PC-9 (cell line): Measurements from ENCODE around the gene PPP1R11. TPM values are rescaled to one million over a fixed set of nuclear protein-coding genes. Genes with fewer than 3 reads are reported as not detected.

Experiments
- BruUV-seq: library from RNA; stranded (reverse); fragments of 400-500 nt; replicated peaks from 2 replicates; lab custom pipeline; 2021; lab: Mats Ljungman, UMichigan
- CTCF ChIA-PET: fragments of 300-600 bp; sonication (Branson Sonifier 250); formaldehyde crosslinking; loops from one replicate; lab custom pipeline; 2022; ENCODE audit warnings: antibody characterized with exemption; lab: Charles Lee
- POLR2A ChIA-PET: fragments of 300-600 bp; sonication (Branson Sonifier 250); formaldehyde crosslinking; loops from one replicate; lab custom pipeline; 2022; ENCODE audit warnings: antibody characterized with exemption; ENCODE audit not compliant: unreplicated experiment; lab: Charles Lee
- DNase-seq, 2 experiments: peaks; one replicate each; pipeline versions ENCODE4 v3.0.0 to v3.0.0-alpha.2; 2015 to 2022; ENCODE audit warnings: mixed read lengths in 1 of 2
- H2AFZ ChIP-seq: fragments of 200-600 bp; sonication (generic); 2 replicates; pipeline ENCODE4 v1.8.1; 2017; ENCODE audit warnings: antibody characterized with exemption
- H3F3A ChIP-seq: fragments of 200-600 bp; sonication (generic); 2 replicates; pipeline ENCODE4 v1.8.1; 2017; ENCODE audit warnings: antibody characterized with exemption, mild to moderate bottlenecking, low read depth; ENCODE audit not compliant: insufficient read depth
- H3K27ac ChIP-seq: fragments of 200-600 bp; sonication (generic); 2 replicates; pipeline ENCODE4 v1.6.1; 2016; ENCODE audit warnings: mixed run types
- H3K27me3 ChIP-seq: fragments of 200-600 bp; sonication (generic); 2 replicates; pipeline ENCODE4 v1.6.1; 2016; ENCODE audit warnings: low read depth, mixed run types; ENCODE audit not compliant: insufficient read depth
- H3K36me3 ChIP-seq: fragments of 200-600 bp; sonication (generic); 2 replicates; pipeline ENCODE4 v1.6.1; 2016; ENCODE audit warnings: low read depth, mixed run types
- H3K4me1 ChIP-seq: fragments of 200-600 bp; sonication (generic); replicated peaks from 2 replicates; pipeline ENCODE4 v1.6.1; 2016; ENCODE audit warnings: mixed run types; ENCODE audit not compliant: insufficient read depth
- H3K4me2 ChIP-seq: fragments of 200-600 bp; sonication (generic); 2 replicates; pipeline ENCODE4 v1.6.1; 2017; ENCODE audit warnings: mixed run types
- H3K4me3 ChIP-seq: fragments of 200-600 bp; sonication (generic); 2 replicates; pipeline ENCODE4 v1.6.1; 2016; ENCODE audit warnings: mixed run types
- H3K79me2 ChIP-seq: fragments of 200-600 bp; sonication (generic); 2 replicates; pipeline ENCODE4 v1.6.1; 2017; ENCODE audit warnings: low read depth, mixed run types
- H3K9me2 ChIP-seq: fragments of 200-600 bp; sonication (generic); 2 replicates; pipeline ENCODE4 v1.8.1; 2017; ENCODE audit warnings: mild to moderate bottlenecking; ENCODE audit not compliant: insufficient read depth
- H3K9me3 ChIP-seq: fragments of 200-600 bp; sonication (generic); 2 replicates; pipeline ENCODE4 v1.8.1; 2016; ENCODE audit warnings: low read depth; ENCODE audit not compliant: insufficient read depth
- H4K20me1 ChIP-seq: fragments of 200-600 bp; sonication (generic); 2 replicates; pipeline ENCODE4 v1.8.1; 2017; ENCODE audit not compliant: insufficient read depth
- EZH2 ChIP-seq: fragments of 200-600 bp; sonication (generic); IDR thresholded peaks from 2 replicates; pipeline ENCODE4 v1.8.0; 2017; ENCODE audit warnings: antibody characterized with exemption, low read depth
- intact Hi-C: fragments of 100-400 bp; cut with micrococcal nuclease; formaldehyde crosslinking; loops from one replicate; pipeline ENCODE4 v1.10.0; 2022; ENCODE audit not compliant: unreplicated experiment
- total RNA-seq: library from RNA; stranded (reverse); gene quantifications from 2 replicates; pipeline ENCODE4 v1.2.3, GENCODE V29; 2021
- TF ChIP-seq, protein P1 (sequence below): fragments of 200-600 bp; sonication (generic); conservative IDR thresholded peaks from 2 replicates; pipeline ENCODE4 v1.6.1; 2017; ENCODE audit warnings: mixed run types, antibody characterized with exemption, mild to moderate bottlenecking, moderate library complexity

PPP1R11 gene
- total RNA-seq, 1 experiment from 2014 or later = 48.3 TPM

DNA sequence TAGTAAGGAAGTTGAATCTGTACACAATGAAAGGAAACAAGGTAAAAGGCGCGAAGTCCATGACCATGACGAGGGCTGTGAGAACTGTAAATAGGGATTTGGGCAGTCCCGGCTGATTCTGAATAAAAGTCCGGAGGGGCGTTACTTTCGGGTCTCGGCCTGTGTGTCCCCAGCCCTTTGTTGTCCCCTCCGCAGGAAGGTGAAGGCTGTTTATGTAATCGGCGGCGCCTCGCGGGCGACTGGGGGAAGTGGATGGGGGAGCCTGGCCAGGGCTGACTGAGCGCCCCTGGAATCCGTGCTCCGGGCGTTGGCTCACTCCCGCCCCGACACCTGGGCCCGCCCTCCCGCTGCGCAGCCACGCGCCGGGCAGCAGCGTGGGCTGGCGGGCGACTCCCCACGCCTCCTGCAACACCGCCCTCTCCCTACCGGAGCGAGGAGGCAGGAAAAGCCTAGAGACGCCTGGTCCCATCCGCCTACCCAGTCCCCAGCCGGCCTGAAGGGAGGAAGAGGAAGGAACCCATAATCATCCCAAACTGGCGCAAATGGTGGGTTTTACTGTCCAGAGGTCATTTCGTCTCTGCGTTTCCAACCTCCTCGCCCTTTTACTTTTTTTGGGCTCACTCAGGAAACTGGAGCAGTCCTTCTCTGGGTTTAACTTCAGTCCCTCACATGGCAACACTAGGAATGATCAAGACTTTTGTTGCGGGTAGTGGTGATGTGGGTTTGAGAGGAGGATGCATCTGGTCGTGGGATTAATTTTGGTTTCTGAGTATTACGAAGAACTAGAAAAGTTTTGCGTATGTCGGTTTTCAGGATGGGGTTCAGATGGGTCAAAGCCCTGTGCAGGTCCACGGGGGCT lies 33.8 kb downstream of the PPP1R11 start:
- Histone ChIP-seq H3F3A (peaks cover 58% of the 10 kb centered on the region), H3K9me3 (no peaks in the 10 kb centered on the region), H2AFZ (peak overlapping the region; percentile 73), H3K79me2 (no peaks in the 10 kb centered on the region), H3K4me3 (peak overlapping the region; percentile 55), H4K20me1 (no peaks in the 10 kb centered on the region), H3K36me3 (no peaks in the 10 kb centered on the region), H3K27me3 (no peaks in the 10 kb centered on the region), H3K4me1 (peaks cover 70% of the 10 kb centered on the region), H3K27ac (peak overlapping the region; percentile 43), H3K9me2 (no peaks in the 10 kb centered on the region), H3K4me2 (peak overlapping the region; percentile 87)
- CTCF ChIA-PET = interaction anchor here (1.2 kb wide), 1 partner anchor 9 kb away, joined by 4 read pairs; no protein-coding TSS in a partner anchor
- DNase-seq = peak; percentile 78 to 90
- TF ChIP-seq, protein P1, sequence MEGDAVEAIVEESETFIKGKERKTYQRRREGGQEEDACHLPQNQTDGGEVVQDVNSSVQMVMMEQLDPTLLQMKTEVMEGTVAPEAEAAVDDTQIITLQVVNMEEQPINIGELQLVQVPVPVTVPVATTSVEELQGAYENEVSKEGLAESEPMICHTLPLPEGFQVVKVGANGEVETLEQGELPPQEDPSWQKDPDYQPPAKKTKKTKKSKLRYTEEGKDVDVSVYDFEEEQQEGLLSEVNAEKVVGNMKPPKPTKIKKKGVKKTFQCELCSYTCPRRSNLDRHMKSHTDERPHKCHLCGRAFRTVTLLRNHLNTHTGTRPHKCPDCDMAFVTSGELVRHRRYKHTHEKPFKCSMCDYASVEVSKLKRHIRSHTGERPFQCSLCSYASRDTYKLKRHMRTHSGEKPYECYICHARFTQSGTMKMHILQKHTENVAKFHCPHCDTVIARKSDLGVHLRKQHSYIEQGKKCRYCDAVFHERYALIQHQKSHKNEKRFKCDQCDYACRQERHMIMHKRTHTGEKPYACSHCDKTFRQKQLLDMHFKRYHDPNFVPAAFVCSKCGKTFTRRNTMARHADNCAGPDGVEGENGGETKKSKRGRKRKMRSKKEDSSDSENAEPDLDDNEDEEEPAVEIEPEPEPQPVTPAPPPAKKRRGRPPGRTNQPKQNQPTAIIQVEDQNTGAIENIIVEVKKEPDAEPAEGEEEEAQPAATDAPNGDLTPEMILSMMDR = no peak
- TF ChIP-seq EZH2 = no peak
- no TSS peak for BruUV-seq
- intact Hi-C loops = loop anchor here (1.0 to 5.0 kb wide), 3 partner anchors 10 to 226 kb away; partner anchors contain the start of genes RNF39 and TRIM39
- POLR2A ChIA-PET = interaction anchor here (0.5 to 1.1 kb wide), 3 partner anchors 25 to 135 kb away, joined by 5 to 8 read pairs (median 5); no protein-coding TSS in a partner anchor

DNA sequence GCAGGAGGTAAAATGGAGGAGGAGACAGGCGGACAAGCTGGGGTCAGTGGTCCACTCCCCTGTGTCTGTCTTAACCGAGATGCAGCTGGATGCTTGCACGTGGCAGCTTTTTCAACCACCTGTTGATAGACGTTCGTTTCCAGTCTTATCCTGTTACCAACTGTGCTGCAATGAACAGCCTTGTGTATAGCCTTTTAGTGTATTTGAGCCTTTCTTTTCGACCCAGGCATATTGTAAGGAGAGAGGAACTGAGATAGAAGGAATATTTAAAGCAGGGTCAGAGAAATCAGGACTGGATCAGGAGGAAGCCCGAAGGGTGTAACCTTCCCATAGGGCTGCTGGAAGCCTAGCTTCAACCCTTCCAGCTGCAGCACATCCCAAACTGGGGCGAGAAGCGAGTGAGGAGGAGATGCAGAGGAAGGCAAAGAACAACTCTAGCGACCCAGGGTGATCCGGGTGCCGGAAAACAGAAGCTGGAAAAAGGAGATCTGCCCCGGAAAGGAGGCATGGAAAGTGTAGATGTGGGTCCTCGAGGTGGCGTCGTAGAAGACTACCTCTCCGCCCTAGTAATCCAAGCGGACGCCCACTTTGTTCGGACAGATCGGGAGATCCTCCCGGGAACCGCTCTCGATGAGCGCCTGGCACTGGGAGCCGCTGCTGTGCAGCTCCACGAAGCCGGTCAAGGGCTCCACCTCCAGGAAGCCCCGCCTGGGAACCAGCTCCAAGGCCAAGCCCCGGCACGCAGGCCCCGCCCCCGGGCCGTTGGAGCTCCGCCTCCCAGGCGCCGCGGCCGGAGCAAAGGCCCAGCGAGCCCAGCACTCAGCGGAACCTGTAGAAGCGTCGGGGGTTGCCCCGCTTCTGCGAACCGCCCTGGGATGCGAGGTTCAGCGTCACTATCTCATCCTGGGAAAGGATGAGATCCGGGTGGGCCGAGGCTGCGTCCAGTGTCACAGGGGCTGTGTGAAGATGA lies 34.7 kb downstream of the PPP1R11 start:
- H2AFZ ChIP-seq = peak overlapping the region; percentile 78

More for the DNA sequence above, 34.7 kb downstream of the PPP1R11 start:
- TSS peak; percentile 87 for BruUV-seq
- H3K4me2 ChIP-seq = peak overlapping the region; percentile 87
- TF ChIP-seq EZH2 = no peak
- TF ChIP-seq, protein P1 = 0 out of 2 replicates have a peak, but pooled peaks have one; percentile 16
- DNase-seq = peak; percentile 80 to 93
- intact Hi-C loops = loop anchor here (1.0 to 5.0 kb wide), 4 partner anchors 26 to 226 kb away; partner anchors contain the start of genes PPP1R11, RNF39, TRIM26 and TRIM39
- H3K4me3 ChIP-seq = peak overlapping the region; percentile 55
- no peaks in the 10 kb centered on the region for H3K27me3 ChIP-seq
- H3K36me3 ChIP-seq = no peaks in the 10 kb centered on the region
- CTCF ChIA-PET = interaction anchor here (0.9 to 1.2 kb wide), 3 partner anchors 10 to 41 kb away, joined by 3 to 4 read pairs (median 4); no protein-coding TSS in a partner anchor
- H3K9me3 ChIP-seq = no peaks in the 10 kb centered on the region
- H3K4me1 ChIP-seq = peaks cover 61% of the 10 kb centered on the region
- no peaks in the 10 kb centered on the region for H4K20me1 ChIP-seq
- no peaks in the 10 kb centered on the region for H3K9me2 ChIP-seq
- peaks cover 55% of the 10 kb centered on the region for H3F3A ChIP-seq
- H3K27ac ChIP-seq = peak overlapping the region; percentile 43
- POLR2A ChIA-PET = interaction anchor here (0.5 to 1.1 kb wide), 8 partner anchors 10 to 309 kb away, joined by 3 to 8 read pairs (median 5); partner anchors contain the start of gene POLR1H
- H3K79me2 ChIP-seq = no peaks in the 10 kb centered on the region
